ENCODE results near the gene ASPG.

The ASPG gene

GRCh38 chr14:104106471-104106991 lies 21.0 kb downstream of the ASPG start:
- DNase-seq: no peak

- DNase-seq: no peak
Observed at GRCh38 chr14:104107101-104107581, 21.6 kb downstream of the ASPG start.

GRCh38 chr14:104107611-104108569 lies 22.4 kb downstream of the ASPG start:
- no peak for DNase-seq

DNA sequence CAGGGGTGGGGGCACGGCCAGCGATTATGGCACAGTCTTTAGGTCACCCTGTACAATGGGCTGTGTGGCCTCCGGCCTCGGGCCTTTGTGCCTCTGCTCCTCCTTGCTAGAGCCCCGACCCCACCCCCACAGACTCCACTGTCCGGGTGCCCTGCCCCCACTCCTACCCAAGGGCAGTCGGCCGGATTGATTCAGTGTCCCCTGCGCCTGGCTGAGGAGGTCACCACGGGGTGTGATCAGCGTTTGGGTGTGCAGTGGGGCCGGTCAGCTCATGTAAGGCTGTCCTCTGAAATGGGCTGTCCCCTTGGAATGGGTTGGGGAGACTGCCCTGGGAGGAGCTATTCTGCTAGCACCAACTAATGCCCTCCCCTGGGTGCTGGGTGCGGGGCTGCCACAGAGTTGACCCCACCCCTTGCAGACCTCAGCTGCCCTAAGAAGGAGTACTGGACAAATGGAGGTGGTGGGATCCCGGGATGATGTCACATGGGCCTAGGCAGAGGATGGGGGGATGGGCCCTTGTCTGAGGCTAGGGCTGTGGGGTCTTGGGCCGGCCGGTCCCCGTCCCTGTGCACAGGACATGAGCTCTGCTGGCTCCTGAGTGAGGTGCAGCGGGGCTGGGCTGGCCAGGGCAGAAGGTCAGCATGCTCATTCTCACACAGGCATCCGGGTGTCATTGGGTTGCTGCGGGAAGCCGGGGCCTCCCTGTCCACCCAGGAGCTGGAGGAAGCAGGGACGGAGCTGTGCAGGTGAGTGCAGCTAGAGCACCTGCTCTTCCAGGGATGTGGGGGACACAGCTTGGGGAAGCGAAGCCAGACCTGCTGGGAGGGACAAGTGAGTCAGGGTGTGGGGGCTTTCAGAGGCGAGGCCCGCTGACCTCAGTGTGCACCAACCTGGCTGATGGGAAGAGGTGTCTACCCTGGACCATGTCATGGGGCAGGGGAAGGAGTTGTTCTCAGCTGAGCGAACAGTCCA lies 23.4 kb downstream of the ASPG start:
- no peak for DNase-seq

- DNase-seq: no peak
Observed at GRCh38 chr14:104109731-104110361, 24.3 kb downstream of the ASPG start.

GRCh38 chr14:104110491-104111209 lies 25.1 kb downstream of the ASPG start:
- DNase-seq: no peak

DNA sequence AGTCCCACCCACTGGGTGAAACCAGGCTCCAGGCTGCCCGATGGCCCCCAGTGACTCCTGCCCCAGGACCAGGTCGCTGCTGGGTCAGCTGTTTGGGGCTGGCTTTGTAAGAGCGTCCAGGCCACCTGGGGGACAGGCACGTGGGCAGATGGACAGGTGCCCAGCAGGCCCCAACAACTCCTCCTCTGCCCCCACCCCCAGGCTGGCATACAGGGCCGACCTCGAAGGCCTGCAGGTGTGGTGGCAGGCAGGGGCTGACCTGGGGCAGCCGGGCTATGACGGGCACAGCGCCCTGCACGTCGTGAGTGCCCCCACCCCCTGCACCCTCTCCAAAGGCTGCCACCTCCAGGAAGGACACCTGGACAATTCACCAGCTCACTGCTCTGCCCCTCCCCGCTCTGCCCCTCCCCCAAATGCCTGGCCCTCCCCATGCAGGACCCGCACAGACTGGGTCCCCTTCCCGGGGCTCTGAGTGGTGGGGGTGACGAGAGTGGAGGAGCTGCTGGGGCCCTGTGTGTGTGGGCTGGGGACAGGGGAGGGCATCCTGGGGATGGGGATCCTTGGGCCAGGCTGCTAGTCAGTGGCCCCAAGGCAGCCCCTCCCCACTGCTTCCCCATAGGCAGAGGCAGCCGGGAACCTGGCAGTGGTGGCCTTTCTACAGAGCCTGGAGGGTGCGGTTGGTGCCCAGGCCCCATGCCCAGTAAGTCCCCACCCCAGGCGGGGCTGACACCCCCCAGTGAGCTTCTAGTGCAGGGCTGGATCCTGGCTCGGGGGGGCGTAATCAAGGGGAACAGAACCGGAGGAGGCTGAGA lies 26.0 kb downstream of the ASPG start:
- DNase-seq: no peak

DNA sequence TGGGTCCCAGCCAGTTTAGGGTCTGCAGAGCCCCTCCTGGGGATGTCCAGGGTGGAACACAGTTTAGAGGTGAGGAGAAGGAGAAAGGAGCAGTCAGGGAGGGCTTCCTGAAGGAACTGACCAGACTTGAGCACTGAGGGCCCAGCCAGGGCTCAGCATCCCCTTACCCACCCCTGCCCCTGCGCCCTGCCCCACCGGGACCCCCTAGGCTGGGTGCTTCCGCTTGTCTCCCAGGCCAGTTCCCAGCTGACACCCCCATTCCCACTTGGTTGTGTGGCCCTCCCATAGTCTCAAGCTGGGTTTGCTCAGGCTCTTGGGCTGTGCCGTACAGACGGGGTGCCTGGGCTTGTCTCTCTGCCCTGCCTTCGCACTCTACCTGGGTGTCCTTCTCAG lies 26.6 kb downstream of the ASPG start:
- DNase-seq: no peak

GRCh38 chr14:104112609-104113571 lies 27.4 kb downstream of the ASPG start:
- DNase-seq: no peak

GRCh38 chr14:104113631-104114420 lies 28.3 kb downstream of the ASPG start:
- DNase-seq: no peak

DNA sequence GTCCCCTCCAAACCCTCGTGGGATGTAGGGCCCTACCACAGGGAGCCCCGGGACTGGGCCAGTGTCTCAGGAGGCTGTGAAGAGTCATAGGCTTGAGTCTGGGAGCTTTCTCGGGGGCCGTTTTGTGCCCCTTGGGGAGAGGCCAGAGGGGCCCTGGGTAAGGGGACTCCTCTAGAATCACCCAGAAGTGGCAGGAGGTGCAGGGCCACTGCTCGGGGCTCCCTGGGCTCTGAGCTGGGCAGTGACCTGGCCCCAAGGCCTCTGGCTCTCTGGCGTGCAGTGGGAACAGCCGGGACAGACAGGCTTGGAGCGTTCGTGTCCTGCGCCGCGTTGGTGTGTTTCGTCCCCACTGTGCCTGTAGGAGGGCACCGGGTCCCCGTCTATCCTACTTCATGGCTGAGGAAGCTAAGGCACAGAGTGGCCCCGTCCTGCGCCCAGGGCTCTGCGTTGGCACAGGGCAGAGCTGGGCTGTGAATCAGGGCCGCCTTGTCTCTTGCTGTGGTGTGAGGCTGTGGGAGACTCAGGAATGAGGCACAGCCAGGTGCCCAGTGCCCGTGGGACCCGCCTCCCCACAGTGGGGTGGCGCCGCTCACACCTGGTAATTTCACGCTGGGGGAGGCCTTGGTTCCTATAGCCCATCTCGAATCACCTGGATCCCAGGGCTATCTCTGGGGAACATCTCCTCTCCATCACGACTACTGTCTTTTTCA lies 29.1 kb downstream of the ASPG start:
- DNase-seq: no peak

GRCh38 chr14:104115131-104115600 lies 29.7 kb downstream of the ASPG start:
- DNase-seq: no peak

DNA sequence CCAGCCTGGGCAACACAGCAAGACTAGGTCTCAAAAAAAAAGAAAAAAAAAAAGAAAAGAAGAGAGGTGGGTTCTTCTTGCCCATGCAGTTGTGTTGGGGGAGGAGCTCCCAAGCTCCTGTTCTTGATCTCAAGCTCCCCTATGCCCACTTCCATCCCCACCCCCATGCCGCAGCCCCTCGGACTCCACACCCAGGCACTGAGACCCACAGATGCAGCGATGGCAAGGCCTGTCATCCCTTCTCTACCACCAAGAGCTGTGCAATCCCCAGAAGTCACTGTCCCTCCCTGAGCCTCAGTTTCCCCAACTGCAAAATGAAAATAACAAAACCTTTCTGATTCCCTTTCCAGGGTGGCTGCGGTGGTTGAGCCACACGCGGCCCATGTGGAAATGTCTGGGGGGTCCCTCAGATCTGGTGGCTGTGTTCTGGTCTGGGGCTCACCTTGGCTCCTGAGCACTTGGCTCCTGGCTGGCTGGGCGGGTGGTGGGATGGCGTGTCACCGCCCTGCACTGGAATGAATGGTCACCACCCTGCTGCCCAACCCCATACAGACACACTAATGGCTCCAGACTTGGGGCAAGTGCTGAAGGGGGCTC lies 30.3 kb downstream of the ASPG start:
- DNase-seq: no peak

DNA sequence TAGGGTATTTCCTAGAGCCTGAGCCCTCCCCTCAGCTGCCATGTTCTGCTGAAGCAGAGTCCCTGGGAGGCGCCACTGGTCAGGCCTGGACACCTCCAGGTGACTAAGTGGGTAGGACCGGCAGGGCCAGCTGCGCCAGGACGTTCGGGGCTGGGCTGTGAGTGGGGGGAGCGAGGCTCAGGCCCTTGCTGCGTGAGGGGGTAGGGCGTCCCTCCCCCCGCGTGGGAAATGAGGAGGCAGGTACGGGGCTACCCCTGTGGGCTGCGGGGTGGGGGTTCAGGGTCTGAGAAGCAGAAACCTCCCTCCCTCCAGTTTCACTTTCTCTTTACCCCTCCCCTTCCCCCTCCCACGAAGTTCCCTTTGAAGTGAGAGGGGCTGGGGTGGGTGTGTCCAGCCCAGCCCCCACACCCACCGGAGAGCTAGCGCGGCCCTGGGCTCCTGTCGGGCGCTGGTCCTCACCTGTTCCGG lies 30.8 kb downstream of the ASPG start:
- no peak for DNase-seq

DNA sequence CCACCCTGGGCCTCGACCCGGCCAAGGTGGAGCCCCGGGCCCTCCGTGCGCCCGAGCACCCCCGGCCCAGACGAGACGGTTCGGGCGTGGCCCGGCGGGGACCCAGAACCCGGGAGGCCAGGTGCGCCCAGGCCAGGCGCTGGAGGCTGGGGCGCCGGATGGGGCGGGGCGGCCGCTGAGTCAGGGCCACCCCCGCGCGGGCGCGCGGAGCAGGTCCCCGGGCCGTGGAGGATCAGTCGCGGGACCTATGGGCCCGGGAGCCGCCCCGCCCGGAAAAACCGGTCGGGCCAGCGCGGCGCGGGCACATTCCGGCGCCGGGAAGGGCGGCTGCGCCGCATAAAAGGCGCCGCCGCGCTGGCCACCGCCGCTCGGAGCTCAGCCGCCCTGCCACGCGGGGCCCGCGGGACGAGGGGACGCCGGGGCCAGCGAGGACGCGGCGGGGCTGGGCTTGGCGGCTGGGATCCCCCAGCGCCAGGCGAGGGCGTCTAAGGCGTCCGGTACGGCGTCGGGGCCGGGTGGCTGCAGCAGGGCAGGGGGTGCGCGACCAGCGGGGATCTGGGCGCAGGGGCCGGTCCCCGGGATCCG lies 31.3 kb downstream of the ASPG start:
- DNase-seq: no peak

GRCh38 chr14:104117341-104118005 lies 32.0 kb downstream of the ASPG start:
- DNase-seq: no peak

Measured in fibroblast of skin of right quadriceps (primary cell).